ENCODE results near the gene AVPR2. TPM values are rescaled to one million over a fixed set of nuclear protein-coding genes. Genes with fewer than 3 reads are reported as not detected.
A peak's percentile ranks its signal among the peaks of the same experiment; 100 is the strongest.

AVPR2 gene
- total RNA-seq, 1 donor from 2014 or later, result not detected

- no peak for TF ChIP-seq CTCF (IDR thresholded peaks at IDR 0.05; ENCODE audit: unreplicated experiment)
- H3K9me3 Mint-ChIP-seq, result no peaks in the 10 kb centered on the region
- peaks cover 2% of the 10 kb centered on the region for H3K4me1 Mint-ChIP-seq
- H3K36me3 Mint-ChIP-seq, result peaks cover 6% of the 10 kb centered on the region
- H3K4me3 Mint-ChIP-seq, result peak overlapping the region; percentile 43
- no peak overlapping the region for H3K27ac Mint-ChIP-seq
- no peaks in the 10 kb centered on the region for H3K27me3 Mint-ChIP-seq (ENCODE audit: low read depth)
- DNase-seq (ENCODE audit: low spot score in 2 of 2, unreplicated experiment in 2 of 2), result no peak
These were observed 40.3 kb downstream of the AVPR2 start for GRCh38 chrX:153944800-153945150.

- H3K27ac Mint-ChIP-seq, result no peak overlapping the region
- H3K27me3 Mint-ChIP-seq (ENCODE audit: low read depth), result no peaks in the 10 kb centered on the region
- peaks cover 2% of the 10 kb centered on the region for H3K4me1 Mint-ChIP-seq
- H3K4me3 Mint-ChIP-seq, result no peak overlapping the region
- peaks cover 18% of the 10 kb centered on the region for H3K36me3 Mint-ChIP-seq
- H3K9me3 Mint-ChIP-seq, result no peaks in the 10 kb centered on the region
- DNase-seq (ENCODE audit: low spot score in 2 of 2, unreplicated experiment in 2 of 2), result no peak
- TF ChIP-seq CTCF (IDR thresholded peaks at IDR 0.05; ENCODE audit: unreplicated experiment), result no peak
These were observed 41.8 kb downstream of the AVPR2 start for GRCh38 chrX:153945956-153946943.

GRCh38 chrX:153947009-153947769 is 42.7 kb downstream of the AVPR2 start:
- peaks cover 2% of the 10 kb centered on the region for H3K4me1 Mint-ChIP-seq
- no peak overlapping the region for H3K4me3 Mint-ChIP-seq
- TF ChIP-seq CTCF (IDR thresholded peaks at IDR 0.05; ENCODE audit: unreplicated experiment), result peak; percentile 71
- H3K9me3 Mint-ChIP-seq, result no peaks in the 10 kb centered on the region
- DNase-seq (ENCODE audit: low spot score in 2 of 2, unreplicated experiment in 2 of 2), result peak in 1 of 2 experiments; percentile 77
- no peaks in the 10 kb centered on the region for H3K27me3 Mint-ChIP-seq (ENCODE audit: low read depth)
- H3K27ac Mint-ChIP-seq, result peak overlapping the region; percentile 77
- H3K36me3 Mint-ChIP-seq, result peaks cover 21% of the 10 kb centered on the region

GRCh38 chrX:153948002-153948466 is 43.6 kb downstream of the AVPR2 start:
- Mint-ChIP-seq H3K36me3 (peaks cover 21% of the 10 kb centered on the region), H3K4me3 (no peak overlapping the region), H3K4me1 (peaks cover 2% of the 10 kb centered on the region), H3K9me3 (no peaks in the 10 kb centered on the region), H3K27ac (peak overlapping the region; percentile 48), H3K27me3 (ENCODE audit: low read depth) (no peaks in the 10 kb centered on the region)
- TF ChIP-seq CTCF (IDR thresholded peaks at IDR 0.05; ENCODE audit: unreplicated experiment), result no peak
- no peak for DNase-seq (ENCODE audit: low spot score in 2 of 2, unreplicated experiment in 2 of 2)

- peaks cover 2% of the 10 kb centered on the region for H3K4me1 Mint-ChIP-seq
- no peak for TF ChIP-seq CTCF (IDR thresholded peaks at IDR 0.05; ENCODE audit: unreplicated experiment)
- no peaks in the 10 kb centered on the region for H3K9me3 Mint-ChIP-seq
- H3K4me3 Mint-ChIP-seq, result no peak overlapping the region
- H3K36me3 Mint-ChIP-seq, result peaks cover 26% of the 10 kb centered on the region
- H3K27ac Mint-ChIP-seq, result peak overlapping the region; percentile 34
- no peak for DNase-seq (ENCODE audit: low spot score in 2 of 2, unreplicated experiment in 2 of 2)
- no peaks in the 10 kb centered on the region for H3K27me3 Mint-ChIP-seq (ENCODE audit: low read depth)
These were observed 44.7 kb downstream of the AVPR2 start for GRCh38 chrX:153948847-153949805.
